A549 (cell line): ENCODE data around the gene TFF2. TPM values are rescaled to one million over a fixed set of nuclear protein-coding genes. Genes with fewer than 3 reads are reported as not detected.

ENCODE experiments used
- ATAC-seq, 2 experiments: fragments of 200-7000 bp in 1 of 2; fragments of >200 bp in 1 of 2; cut with Nextera tagmentation in 1 of 2; cut with Tn5 transposase in 1 of 2; 3 replicates each; pipeline versions ENCODE4 v1.8.0 to v1.9.1; 2018 to 2020; ENCODE audit warnings: mild to moderate bottlenecking in 1 of 2, moderate library complexity in 1 of 2
- CTCF ChIA-PET: fragments of 300-600 bp; sonication (Branson Sonifier 250); formaldehyde crosslinking; extraction: SDS; loops from one replicate; lab custom pipeline; 2021; ENCODE audit warnings: antibody characterized with exemption, inconsistent platforms; lab: Yijun Ruan, JAX
- POLR2A ChIA-PET: fragments of 350-600 bp; formaldehyde crosslinking; extraction: SDS; loops from one replicate; lab custom pipeline; 2021; ENCODE audit warnings: antibody characterized with exemption, inconsistent platforms; lab: Yijun Ruan, JAX
- DNase-seq, 2 experiments: peaks; one replicate each; pipeline versions ENCODE4 v3.0.0 to v3.0.0-alpha.2; 2011 to 2016; ENCODE audit warnings: low read depth in 1 of 2, low spot score in 1 of 2
- FAIRE-seq: peaks from 2 replicates; lab custom pipeline; 2011; peaks lifted over from hg19 to GRCh38; lab: Jason Lieb, UNC
- H3K27ac ChIP-seq, 2 experiments: fragments of >200 bp; sonication (Bioruptor Twin); formaldehyde crosslinking; 3 replicates each; pipeline ENCODE4 v1.5.1; 2016 to 2017
- H3K4me1 ChIP-seq: fragments of >200 bp; sonication (Bioruptor Twin); formaldehyde crosslinking; 3 replicates; pipeline ENCODE4 v1.6.1; 2016
- H3K4me2 ChIP-seq: fragments of >200 bp; sonication (Bioruptor Twin); formaldehyde crosslinking; 3 replicates; pipeline ENCODE4 v1.6.1; 2016
- H3K4me3 ChIP-seq: fragments of >200 bp; sonication (Bioruptor Twin); formaldehyde crosslinking; 3 replicates; pipeline ENCODE4 v1.5.1; 2016
- H3K9me3 ChIP-seq: fragments of >200 bp; sonication (Bioruptor Twin); formaldehyde crosslinking; 3 replicates; pipeline ENCODE4 v1.6.1; 2016
- BHLHE40 ChIP-seq: IDR thresholded peaks from 2 replicates; pipeline ENCODE4 v1.6.1; 2012; ENCODE audit warnings: low read depth, low read length, inconsistent platforms
- CHD4 ChIP-seq: fragments of 200-600 bp; sonication (generic); IDR thresholded peaks from 2 replicates; pipeline ENCODE4 v1.6.1; 2016; ENCODE audit warnings: antibody characterized with exemption, mild to moderate bottlenecking, borderline replicate concordance
- EHF ChIP-seq: fragments of 250-450 bp; sonication (Bioruptor Pico); IDR thresholded peaks from 2 replicates; pipeline ENCODE4 v1.5.0; 2020; ENCODE audit warnings: mild to moderate bottlenecking
- EHMT2 ChIP-seq: fragments of 200-600 bp; sonication (generic); IDR thresholded peaks from 2 replicates; pipeline ENCODE4 v1.6.1; 2016; ENCODE audit warnings: antibody characterized with exemption, low read depth, mild to moderate bottlenecking, moderate library complexity
- FOSL2 ChIP-seq, 2 experiments: fragments of 450-650 bp in 1 of 2; fragments of >200 bp in 1 of 2; sonication (Bioruptor Twin) in 1 of 2; formaldehyde crosslinking; IDR thresholded peaks; 2 replicates each; pipeline versions ENCODE4 v1.5.0 to v1.6.1; 2016 to 2020; ENCODE audit warnings: mild to moderate bottlenecking in 1 of 2, moderate library complexity in 1 of 2
- HDAC2 ChIP-seq: fragments of 200-600 bp; sonication (generic); IDR thresholded peaks from 2 replicates; pipeline ENCODE4 v1.6.1; 2016
- HOXB13 ChIP-seq: fragments of 250-450 bp; sonication (Bioruptor Pico); IDR thresholded peaks from 2 replicates; pipeline ENCODE4 v1.5.0; 2020; ENCODE audit warnings: low read depth, mild to moderate bottlenecking, moderate library complexity
- JUN ChIP-seq, 2 experiments: fragments of >200 bp; sonication (Bioruptor Twin); formaldehyde crosslinking; IDR thresholded peaks; 2 replicates in 1 of 2; 3 replicates in 1 of 2; pipeline ENCODE4 v1.6.1; 2016 to 2017
- JUNB ChIP-seq: fragments of >200 bp; sonication (Bioruptor Twin); formaldehyde crosslinking; IDR thresholded peaks from 2 replicates; pipeline ENCODE4 v1.6.1; 2016
- NPAS2 ChIP-seq: fragments of 250-450 bp; sonication (Bioruptor Pico); IDR thresholded peaks from 2 replicates; pipeline ENCODE4 v1.8.0; 2022; ENCODE audit warnings: mild to moderate bottlenecking, moderate library complexity, borderline replicate concordance
- RFX5 ChIP-seq: fragments of 450-650 bp; IDR thresholded peaks from 2 replicates; pipeline ENCODE4 v1.7.1; 2014; ENCODE audit warnings: antibody characterized with exemption, mild to moderate bottlenecking, moderate library complexity
- ZC3H11A ChIP-seq: fragments of 450-650 bp; IDR thresholded peaks from 2 replicates; pipeline ENCODE4 v1.6.1; 2014; ENCODE audit warnings: antibody characterized with exemption, mild to moderate bottlenecking
- ZFP36 ChIP-seq: fragments of 450-650 bp; IDR thresholded peaks from 2 replicates; pipeline ENCODE4 v1.6.1; 2014; ENCODE audit warnings: borderline replicate concordance; ENCODE audit not compliant: partially characterized antibody
- ZNF302 ChIP-seq: fragments of 250-450 bp; sonication (Bioruptor Pico); IDR thresholded peaks from 2 replicates; pipeline ENCODE4 v1.9.0; 2021; ENCODE audit warnings: inconsistent platforms, mild to moderate bottlenecking, moderate library complexity
- WGBS: methylation state at CpG from one replicate; pipeline ENCODE4 v1.1.6; 2017; ENCODE audit errors: missing lambda C conversion rate; 5-methylcytosine and 5-hydroxymethylcytosine counted together
- polyA plus RNA-seq, 4 experiments: library from polyadenylated mRNA; depleted of rRNA in 3 of 4; stranded (reverse); fragments of >200 nt; fragmentation: RNase III in 1 of 4; extraction: RNeasy Plus Mini Kit Qiagen cat#74134 plus additional on column Dnase treatment in 1 of 4; gene quantifications; 2 replicates in 3 of 4; 3 replicates in 1 of 4; pipeline ENCODE4 v1.2.3, GENCODE V29; 2011 to 2017
- TF ChIP-seq, protein P1 (sequence below): fragments of 250-450 bp; sonication (Bioruptor Pico); IDR thresholded peaks from 2 replicates; pipeline ENCODE4 v1.5.0; 2020; ENCODE audit warnings: low read depth, mild to moderate bottlenecking, moderate library complexity
- TF ChIP-seq, protein P2 (sequence below): IDR thresholded peaks from 2 replicates; pipeline ENCODE4 v1.6.1; 2012
- TF ChIP-seq, protein P3 (sequence below): fragments of 150-350 bp; IDR thresholded peaks from 2 replicates; pipeline ENCODE4 v1.6.1; 2014; ENCODE audit warnings: low read depth, mild to moderate bottlenecking, low read length
- TF ChIP-seq, protein P4 (sequence below): fragments of 450-650 bp; IDR thresholded peaks from 2 replicates; pipeline ENCODE4 v1.6.1; 2014; ENCODE audit warnings: antibody characterized with exemption

Gene TFF2
- polyA plus RNA-seq, 2 of the 4 experiments (the other 2 are of a cell fraction): not detected

DNA sequence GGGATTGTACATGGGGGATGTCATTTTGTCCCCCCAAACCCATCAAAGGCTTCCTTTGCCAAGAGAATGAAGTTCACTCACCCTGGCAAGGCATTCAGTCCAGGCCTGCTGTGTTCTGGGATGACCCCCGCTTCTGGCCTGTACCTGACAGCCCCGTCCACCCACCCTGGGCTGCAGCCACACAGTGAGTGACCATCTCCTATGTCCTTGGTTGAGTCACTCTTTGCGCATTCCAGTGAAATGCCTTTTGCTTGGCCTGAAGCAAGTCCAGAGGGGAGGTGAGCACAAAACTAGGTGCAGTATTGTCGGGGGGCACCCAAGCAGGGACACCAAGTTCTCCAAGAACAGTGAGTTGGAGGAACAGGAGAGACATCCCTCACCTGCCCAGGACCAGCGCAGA, 34.8 kb upstream of the TFF2 start:
- Histone ChIP-seq H3K27ac (no peak overlapping the region), H3K4me3 (no peak overlapping the region), H3K4me1 (no peaks in the 10 kb centered on the region)
- no peak for DNase-seq
- POLR2A ChIA-PET: no interaction called here
- CTCF ChIA-PET: no interaction called here
- WGBS: 68% methylated on average over 5 of the region's 5 CpGs
- TF ChIP-seq NPAS2 (no peak), JUN (IDR thresholded peaks at IDR 0.05) (no peak)
- TF ChIP-seq, all 56 proteins: peak for 0
- ATAC-seq (no peak), FAIRE-seq (no peak)
- Histone ChIP-seq H3K9me3 (peaks cover 9% of the 10 kb centered on the region; the same call in 2 of the 3 replicates), H3K4me2 (no peak overlapping the region)

DNA sequence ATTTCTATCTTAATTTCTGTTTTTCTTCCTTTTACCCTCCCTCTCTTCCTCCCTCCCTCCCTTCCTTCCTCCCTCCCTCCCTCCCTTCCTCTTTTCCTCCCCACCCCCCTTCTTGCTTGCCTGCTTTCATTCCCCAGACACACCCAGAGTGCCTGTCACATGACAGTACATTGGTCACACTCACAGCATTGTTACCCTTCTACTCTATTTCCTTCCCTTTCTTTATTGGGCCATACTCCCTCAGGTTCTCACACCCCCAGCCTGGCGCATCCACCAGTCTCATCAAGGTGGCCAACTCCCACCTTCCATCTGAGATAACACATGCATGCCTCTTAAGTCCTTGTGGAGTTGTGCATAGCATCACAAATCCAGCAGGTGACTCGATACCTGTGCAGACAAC, 34.2 kb upstream of the TFF2 start:
- no peak overlapping the region for H3K27ac ChIP-seq
- no peak for FAIRE-seq
- 80% methylated on average over 2 of the region's 2 CpGs for WGBS
- ChIA-PET CTCF (no interaction called here), POLR2A (no interaction called here)
- no peak overlapping the region for H3K4me3 ChIP-seq
- no peaks in the 10 kb centered on the region for H3K4me1 ChIP-seq
- TF ChIP-seq JUN (IDR thresholded peaks at IDR 0.05) (no peak), EHMT2 (no peak), HDAC2 (no peak), HOXB13 (no peak), EHF (CRISPR knock-in tag) (no peak)
- TF ChIP-seq, protein P1, sequence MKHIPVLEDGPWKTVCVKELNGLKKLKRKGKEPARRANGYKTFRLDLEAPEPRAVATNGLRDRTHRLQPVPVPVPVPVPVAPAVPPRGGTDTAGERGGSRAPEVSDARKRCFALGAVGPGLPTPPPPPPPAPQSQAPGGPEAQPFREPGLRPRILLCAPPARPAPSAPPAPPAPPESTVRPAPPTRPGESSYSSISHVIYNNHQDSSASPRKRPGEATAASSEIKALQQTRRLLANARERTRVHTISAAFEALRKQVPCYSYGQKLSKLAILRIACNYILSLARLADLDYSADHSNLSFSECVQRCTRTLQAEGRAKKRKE (CRISPR knock-in tag): no peak
- TF ChIP-seq, protein P2, sequence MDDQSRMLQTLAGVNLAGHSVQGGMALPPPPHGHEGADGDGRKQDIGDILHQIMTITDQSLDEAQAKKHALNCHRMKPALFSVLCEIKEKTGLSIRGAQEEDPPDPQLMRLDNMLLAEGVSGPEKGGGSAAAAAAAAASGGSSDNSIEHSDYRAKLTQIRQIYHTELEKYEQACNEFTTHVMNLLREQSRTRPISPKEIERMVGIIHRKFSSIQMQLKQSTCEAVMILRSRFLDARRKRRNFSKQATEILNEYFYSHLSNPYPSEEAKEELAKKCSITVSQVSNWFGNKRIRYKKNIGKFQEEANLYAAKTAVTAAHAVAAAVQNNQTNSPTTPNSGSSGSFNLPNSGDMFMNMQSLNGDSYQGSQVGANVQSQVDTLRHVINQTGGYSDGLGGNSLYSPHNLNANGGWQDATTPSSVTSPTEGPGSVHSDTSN: no peak
- TF ChIP-seq, protein P3, sequence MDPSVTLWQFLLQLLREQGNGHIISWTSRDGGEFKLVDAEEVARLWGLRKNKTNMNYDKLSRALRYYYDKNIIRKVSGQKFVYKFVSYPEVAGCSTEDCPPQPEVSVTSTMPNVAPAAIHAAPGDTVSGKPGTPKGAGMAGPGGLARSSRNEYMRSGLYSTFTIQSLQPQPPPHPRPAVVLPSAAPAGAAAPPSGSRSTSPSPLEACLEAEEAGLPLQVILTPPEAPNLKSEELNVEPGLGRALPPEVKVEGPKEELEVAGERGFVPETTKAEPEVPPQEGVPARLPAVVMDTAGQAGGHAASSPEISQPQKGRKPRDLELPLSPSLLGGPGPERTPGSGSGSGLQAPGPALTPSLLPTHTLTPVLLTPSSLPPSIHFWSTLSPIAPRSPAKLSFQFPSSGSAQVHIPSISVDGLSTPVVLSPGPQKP: no peak
- TF ChIP-seq, all 56 proteins: peak for 0
- H3K4me2 ChIP-seq: no peak overlapping the region
- DNase-seq: no peak
- peaks cover 9% of the 10 kb centered on the region; the same call in 2 of the 3 replicates for H3K9me3 ChIP-seq
- ATAC-seq: no peak

DNA sequence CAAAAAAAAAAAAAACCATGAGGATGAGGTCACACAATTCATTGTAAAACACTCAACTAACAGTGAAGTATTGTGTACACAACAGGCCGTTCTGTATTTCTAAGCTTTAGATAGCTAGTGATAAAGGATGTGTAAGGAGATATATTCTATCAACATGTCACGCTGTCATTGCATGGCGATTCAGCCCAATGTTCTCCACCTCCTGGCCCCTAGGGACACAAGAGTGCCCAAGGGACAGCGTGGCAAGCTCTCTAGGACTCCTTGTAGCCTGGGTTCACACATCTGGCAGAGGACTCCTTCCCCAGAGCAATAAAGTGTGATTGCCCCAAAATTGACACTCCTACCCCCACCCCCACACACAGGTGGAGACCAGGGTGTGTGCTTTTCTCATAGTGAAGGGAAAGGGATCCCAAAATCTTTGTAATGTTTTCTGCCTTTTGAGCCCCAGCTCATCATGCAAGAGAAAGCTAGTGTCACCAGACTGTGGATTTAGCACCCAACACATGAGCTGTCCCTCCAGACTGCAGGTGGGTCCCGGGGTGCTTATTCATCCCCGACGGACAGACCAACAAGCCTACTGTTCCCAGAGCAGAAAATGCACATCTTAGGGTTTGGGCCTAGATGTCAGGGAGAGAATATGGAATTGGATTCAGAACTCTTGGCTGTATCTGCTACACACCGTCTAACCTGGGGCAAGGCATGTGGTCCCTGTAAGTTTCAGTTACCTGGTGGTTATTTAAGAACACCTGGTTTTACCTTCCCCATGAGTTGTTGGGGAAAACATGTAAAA, 33.6 kb upstream of the TFF2 start:
- no peak for DNase-seq
- no peak for TF ChIP-seq CHD4
- TF ChIP-seq ZNF302 (CRISPR knock-in tag): no peak
- TF ChIP-seq ZC3H11A: no peak
- TF ChIP-seq BHLHE40: no peak
- TF ChIP-seq ZFP36: no peak
- no peak for TF ChIP-seq JUNB
- TF ChIP-seq EHMT2: no peak
- TF ChIP-seq RFX5: no peak
- TF ChIP-seq FOSL2 (IDR thresholded peaks at IDR 0.05): no peak
- TF ChIP-seq FOSL2 (CRISPR knock-in tag; IDR thresholded peaks at IDR 0.05): no peak
- TF ChIP-seq, protein P4, sequence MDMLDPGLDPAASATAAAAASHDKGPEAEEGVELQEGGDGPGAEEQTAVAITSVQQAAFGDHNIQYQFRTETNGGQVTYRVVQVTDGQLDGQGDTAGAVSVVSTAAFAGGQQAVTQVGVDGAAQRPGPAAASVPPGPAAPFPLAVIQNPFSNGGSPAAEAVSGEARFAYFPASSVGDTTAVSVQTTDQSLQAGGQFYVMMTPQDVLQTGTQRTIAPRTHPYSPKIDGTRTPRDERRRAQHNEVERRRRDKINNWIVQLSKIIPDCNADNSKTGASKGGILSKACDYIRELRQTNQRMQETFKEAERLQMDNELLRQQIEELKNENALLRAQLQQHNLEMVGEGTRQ: no peak
- no peaks in the 10 kb centered on the region for H3K4me1 ChIP-seq
- no peak for ATAC-seq
- ChIA-PET CTCF (interaction anchor here (0.6 kb wide), 1 partner anchor 15 kb away, joined by 3 read pairs; no protein-coding TSS in a partner anchor), POLR2A (no interaction called here)
- no peak for FAIRE-seq
- H3K27ac ChIP-seq: no peak overlapping the region
- peaks cover 9% of the 10 kb centered on the region; the same call in 2 of the 3 replicates for H3K9me3 ChIP-seq
- H3K4me3 ChIP-seq: no peak overlapping the region
- WGBS: 64% methylated on average over 8 of the region's 8 CpGs
- no peak overlapping the region for H3K4me2 ChIP-seq
